HG03139 (cell line): Measurements from ENCODE around the gene RFX3.

Experiments
- ATAC-seq: cut with Tn5 transposase; IDR thresholded peaks from one replicate; pipeline ENCODE4 v1.9.1; 2021; ENCODE audit not compliant: unreplicated experiment

Gene RFX3

GRCh38 chr9:3290231-3290840, 235.5 kb downstream of the RFX3 start:
- no peak for ATAC-seq

GRCh38 chr9:3288686-3289085, 237.1 kb downstream of the RFX3 start:
- ATAC-seq = no peak

- ATAC-seq = no peak
Observed at GRCh38 chr9:3285365-3286161, 240.2 kb downstream of the RFX3 start.

GRCh38 chr9:3282365-3282764, 243.4 kb downstream of the RFX3 start:
- no peak for ATAC-seq

GRCh38 chr9:3281399-3281798, 244.4 kb downstream of the RFX3 start:
- ATAC-seq = peak; percentile 53

GRCh38 chr9:3277200-3277599, 248.6 kb downstream of the RFX3 start:
- ATAC-seq = no peak

- no peak for ATAC-seq
Observed at GRCh38 chr9:3271581-3271980, 254.2 kb downstream of the RFX3 start.

GRCh38 chr9:3271157-3271556, 254.6 kb downstream of the RFX3 start:
- ATAC-seq = no peak

- no peak for ATAC-seq
Observed at GRCh38 chr9:3268223-3268622, 257.6 kb downstream of the RFX3 start.

- ATAC-seq = no peak
Observed at GRCh38 chr9:3263698-3264097, 262.1 kb downstream of the RFX3 start.

GRCh38 chr9:3262826-3263529, 262.8 kb downstream of the RFX3 start:
- no peak for ATAC-seq

GRCh38 chr9:3261484-3261883, 264.3 kb downstream of the RFX3 start:
- ATAC-seq = no peak

- ATAC-seq = no peak
Observed at GRCh38 chr9:3256571-3257330, 269.1 kb downstream of the RFX3 start.

GRCh38 chr9:3251309-3251708, 274.5 kb downstream of the RFX3 start:
- ATAC-seq = no peak

GRCh38 chr9:3250741-3251140, 275.1 kb downstream of the RFX3 start:
- no peak for ATAC-seq

- no peak for ATAC-seq
Observed at GRCh38 chr9:3247211-3247610, 278.6 kb downstream of the RFX3 start.

GRCh38 chr9:3246241-3246640, 279.6 kb downstream of the RFX3 start:
- ATAC-seq = no peak

- no peak for ATAC-seq
Observed at GRCh38 chr9:3244963-3245653, 280.7 kb downstream of the RFX3 start.

- no peak for ATAC-seq
Observed at GRCh38 chr9:3243683-3244082, 282.1 kb downstream of the RFX3 start.

GRCh38 chr9:3241290-3241689, 284.5 kb downstream of the RFX3 start:
- ATAC-seq = no peak
